Measurements from ENCODE around the gene LYSMD4.
"Not testable (repeated sequence)": the region's sequence is repeated elsewhere in the genome, so short reads cannot be mapped to it uniquely, and the experiment has no call there.

Gene LYSMD4

DNA sequence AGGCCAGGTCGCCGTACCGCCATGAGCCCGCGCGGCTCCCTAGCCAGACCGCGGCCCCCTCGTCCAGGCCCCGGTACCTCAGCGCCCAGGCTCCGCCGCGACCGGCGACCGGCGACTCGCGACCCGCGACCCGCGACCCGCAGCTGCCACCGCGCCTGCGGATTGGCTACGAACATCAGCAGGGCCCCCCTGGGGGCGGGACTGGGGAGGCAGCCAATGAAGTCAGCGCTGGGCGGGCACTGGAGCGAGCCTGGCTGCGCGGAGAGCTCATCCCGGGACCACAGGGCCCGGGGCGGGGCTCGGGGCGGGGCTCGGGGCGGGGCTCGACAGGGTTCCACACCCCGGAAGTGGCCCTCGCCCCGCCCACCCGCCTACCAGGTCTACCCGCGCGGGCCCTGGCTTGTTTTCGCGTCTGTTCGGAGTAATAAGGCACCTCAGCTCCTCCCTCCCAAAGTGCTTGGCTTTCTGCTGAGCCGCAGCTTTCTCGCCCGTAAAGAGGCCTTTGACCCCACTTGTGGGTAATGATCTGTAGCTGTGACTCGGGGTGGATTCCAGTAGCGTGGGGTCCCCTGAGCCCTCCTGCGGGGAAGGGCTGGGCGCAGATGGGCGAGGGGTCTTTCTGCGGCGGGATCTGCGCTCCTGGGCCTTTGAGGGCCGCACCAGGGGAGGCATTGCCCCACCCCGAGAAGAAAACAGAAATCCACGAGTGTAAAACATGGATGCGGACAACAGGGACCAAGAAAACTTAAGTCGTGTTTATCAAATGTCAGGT lies at the start of gene LYSMD4:
Gene LYSMD4, minus strand, starts transcription at position 170 of the 772 bp plus-strand sequence. CDS start 1,438 bp downstream, outside the sequence.
- DNase-seq, result peak; percentile 99

DNA sequence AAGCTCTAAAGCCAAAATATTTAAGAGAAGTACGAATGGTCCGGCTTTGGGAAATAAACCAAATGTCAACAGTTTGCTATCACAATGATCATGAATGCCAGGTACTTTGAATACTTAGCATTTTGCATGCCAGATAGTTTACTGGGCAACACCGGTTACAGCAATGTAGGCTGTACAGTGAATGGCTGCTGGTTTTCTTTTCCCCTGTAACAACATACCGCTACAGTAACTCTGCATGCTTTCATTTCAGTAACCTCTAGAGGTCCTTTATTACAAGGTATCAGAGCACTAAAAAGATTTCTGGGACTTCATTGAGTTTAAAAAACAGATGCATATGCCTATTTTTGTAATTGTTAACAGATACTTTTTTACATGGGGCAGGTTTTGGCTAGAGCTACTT lies 48.8 kb upstream of the LYSMD4 start:
- DNase-seq, result not testable (repeated sequence)

- no peak for DNase-seq
Measured at GRCh38 chr15:99777144-99777543, 43.9 kb upstream of the LYSMD4 start.

GRCh38 chr15:99764522-99764921 lies 31.3 kb upstream of the LYSMD4 start:
- no peak for DNase-seq

DNA sequence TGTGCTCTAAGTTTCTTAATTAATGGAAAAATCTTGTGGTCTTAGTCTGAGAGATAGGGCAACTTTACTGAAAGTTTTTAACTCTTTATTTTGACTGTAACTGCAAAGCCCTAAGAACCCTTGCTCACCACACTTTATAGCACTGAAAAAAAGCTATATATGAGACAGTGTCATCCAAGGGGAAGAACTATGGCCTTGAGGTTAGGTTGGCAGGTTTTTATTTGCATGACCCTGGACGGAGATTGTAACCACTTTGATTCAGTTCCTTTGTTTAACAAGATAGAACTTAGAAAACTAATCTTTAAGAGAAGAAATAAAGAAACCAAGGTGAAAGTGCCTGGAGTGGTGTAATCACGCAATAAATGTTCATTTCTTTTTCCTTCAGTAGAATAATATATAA lies 30.6 kb upstream of the LYSMD4 start:
- no peak for DNase-seq

- DNase-seq, result no peak
Measured at GRCh38 chr15:99762288-99762687, 29.1 kb upstream of the LYSMD4 start.

DNA sequence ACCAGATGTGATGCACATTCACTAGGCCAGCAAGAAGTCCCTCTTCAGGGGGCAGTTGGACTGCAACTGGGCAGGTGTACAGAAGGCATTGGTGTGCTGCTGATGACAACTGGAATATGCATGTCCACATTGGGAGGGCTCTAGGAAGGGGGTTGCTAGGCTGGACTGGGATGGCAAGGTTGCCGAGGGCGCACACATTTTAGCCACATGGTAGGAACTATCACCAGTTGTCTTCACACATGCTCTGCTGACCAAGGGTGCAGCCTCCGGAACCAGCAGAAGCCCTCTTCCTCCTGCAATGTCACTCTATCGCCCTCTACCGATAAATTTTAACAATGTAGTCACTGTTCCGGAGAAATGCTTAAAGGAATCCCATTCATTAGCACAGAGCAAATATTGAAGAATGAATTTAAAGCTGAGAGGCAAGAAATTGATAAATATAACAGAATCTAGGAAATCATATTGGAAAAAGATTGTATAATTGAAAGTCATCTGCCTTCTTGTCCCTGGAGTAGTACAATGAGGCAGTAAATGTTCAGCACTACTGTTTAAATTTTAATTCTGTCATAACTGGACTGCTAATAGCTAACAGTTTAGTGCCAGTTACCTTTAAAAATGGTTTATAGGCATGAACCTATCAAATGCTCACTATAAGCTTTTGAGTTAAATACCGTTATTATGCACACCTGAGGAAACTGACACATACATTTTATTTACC lies 22.6 kb upstream of the LYSMD4 start:
- peak; percentile 4 to 17 for DNase-seq

GRCh38 chr15:99753066-99753465 lies 19.8 kb upstream of the LYSMD4 start:
- no peak for DNase-seq

DNA sequence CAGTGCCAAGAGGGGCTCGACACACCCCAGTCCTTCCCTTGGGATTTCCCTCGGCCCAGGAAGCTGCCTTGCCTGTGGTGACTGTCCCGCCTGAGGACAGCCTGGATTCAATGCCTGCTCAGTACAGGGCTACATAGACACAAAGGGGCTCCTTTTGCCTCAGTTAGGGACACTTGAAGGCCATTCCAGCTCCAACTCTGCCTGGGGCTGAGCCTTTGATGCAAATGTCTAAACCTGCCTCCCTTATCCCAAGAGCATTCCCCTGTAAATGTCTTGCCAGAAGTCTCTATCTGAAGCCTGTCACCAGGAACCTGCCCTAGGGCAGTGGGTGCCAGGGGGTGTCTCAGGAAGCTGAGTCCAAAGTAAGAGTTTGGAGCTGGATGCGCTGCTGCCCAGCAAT lies 19.3 kb upstream of the LYSMD4 start:
- DNase-seq, result no peak

GRCh38 chr15:99750326-99750725 lies 17.1 kb upstream of the LYSMD4 start:
- DNase-seq, result not testable (repeated sequence)

DNA sequence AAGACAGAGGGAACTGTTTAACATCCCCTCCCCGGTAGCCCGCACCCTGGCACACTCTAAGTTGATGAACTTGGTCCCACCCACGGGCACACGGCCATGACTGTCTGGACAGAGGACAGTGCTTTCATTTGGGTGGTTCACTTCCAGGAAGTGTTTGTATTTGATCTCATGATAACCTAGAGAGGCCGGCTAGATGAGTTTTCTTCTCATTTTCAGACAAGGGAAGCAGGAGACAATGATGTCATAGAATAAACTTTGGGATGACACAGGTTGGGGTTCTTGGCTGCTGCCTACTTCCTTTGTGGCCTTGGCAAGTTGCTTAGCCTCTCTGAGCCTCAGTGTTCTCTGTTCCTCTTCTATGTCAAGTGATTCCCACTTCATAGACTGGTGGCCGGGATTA lies 16.1 kb upstream of the LYSMD4 start:
- DNase-seq, result no peak

DNA sequence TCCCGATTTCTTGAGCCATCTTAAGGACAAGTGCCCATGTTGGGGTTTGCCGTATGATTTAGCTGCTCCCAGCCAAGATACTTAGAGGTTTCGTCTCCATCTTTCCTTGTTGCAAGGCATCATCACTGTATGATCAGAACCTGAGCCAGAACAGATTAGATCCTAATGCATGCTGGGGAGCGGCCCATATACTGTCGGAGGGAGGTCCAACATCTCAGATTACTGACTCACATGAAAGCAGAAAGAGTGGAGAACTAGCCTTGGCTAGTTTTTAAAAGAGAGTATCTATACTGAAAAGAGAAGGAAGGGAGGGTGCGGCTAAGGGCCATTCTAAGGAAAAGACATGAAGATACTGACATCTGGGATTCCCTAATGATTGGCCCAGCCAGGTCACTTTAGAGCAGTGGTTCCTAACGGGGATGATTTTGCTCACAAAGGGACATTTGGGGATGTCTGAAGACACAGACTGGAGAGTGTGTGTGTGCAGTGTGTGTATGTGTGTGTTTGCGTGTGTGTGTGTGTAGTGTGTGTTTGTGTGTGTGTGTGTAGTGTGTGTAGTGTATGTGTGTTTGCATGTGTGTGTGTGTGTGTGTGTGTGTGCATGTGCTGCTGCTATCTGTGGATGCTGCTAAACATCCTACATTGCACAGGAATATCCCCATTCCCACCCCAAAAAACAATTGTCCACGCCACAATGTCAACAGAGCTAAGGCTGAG lies 12.3 kb upstream of the LYSMD4 start:
- DNase-seq, result no peak

DNA sequence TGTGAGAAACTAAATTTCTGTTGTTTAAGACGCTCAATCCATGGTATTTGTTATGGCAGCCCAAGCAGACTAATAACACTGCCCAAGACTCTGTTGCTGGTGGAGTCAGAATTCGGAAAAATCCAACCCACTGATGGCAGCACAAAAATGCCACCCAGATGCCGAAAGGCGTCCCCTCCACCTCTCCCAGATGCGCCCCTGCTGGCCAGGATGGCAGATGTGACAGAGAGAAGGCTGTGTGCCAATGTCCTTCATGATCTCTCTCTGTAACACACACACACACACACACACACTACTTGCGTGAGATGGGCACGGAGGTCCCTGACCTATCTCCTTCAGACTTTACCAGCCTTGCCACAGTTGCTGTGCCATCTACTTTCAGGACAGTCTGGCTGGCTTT lies 10.9 kb upstream of the LYSMD4 start:
- no peak for DNase-seq

DNA sequence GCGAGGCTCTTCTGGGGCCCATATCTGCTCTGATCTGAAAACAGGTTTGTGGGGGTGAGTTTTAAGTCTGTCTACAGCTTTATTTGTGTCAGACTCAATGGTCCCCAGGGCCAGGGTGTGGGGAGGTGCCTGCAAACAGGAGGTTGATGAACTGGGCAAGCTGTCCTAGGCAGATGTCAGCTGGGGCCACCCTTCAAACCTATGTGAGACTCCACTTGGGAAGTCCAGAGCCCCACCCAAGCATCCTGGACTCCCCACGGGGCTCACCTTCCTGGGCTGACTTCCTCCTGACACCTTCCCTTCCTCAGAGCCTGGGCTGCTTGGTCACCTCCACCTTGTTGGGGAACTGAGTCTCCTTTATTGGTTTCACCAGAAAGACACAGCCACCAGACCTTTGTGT lies 8.6 kb upstream of the LYSMD4 start:
- no peak for DNase-seq

DNA sequence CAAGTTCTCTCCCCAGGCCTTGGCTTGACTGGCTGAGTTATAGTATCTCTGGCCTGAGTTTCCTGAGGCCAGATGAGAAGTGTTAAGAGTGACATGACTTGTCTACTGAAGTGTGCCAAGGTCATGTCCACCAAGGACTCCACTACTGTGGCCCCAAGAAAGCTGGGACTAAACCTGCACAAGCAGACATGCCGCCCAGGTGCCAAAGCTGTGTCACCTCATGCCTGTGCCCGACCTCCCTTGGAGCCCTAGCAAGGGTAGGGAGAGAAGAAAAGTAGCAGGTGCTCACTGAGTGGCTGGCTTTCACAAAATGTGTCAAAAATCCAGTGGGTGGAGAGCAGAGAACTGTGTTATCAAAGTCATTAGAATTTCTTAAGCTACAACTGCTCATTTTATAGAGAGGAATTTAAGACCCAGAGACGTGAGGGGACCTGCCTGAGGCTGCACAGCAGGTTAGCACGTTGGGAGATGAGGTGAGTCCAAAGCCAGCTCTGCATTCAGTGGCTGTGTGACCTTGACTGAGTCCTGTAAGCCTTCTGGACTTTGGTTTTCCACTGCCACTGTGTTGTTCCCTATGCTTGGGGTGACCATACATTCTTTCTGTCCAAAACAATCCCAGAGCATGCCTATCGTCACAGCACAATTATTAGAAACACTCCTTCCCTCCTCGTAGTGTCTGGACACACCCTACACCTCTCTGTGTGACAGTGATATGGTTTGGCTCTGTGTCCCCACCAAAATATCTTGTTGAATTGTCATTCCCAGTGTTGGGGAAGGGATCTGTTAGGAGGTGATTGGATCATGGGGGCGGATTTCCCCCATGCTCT lies 5.0 kb upstream of the LYSMD4 start:
- DNase-seq, result no peak

GRCh38 chr15:99736702-99737101 lies 3.5 kb upstream of the LYSMD4 start:
- no peak for DNase-seq

DNA sequence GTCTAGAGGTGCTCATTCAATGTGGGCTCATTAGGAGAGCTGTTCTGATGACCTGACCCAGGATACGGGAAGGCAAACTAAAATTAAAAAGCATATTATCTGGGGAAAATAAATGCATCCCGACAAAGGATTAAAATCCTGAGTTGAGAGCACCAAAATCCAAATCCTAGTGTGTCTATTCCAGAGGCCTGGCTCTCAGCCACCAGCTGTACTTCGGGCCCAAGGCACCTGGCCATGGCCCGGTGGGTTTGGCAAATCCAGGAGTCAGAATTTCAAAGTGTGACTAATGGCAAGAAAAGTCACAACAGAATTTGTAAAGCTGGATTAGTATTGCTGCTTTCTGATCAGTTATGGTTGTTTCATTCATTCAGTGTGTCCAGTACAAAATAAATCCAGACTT lies 2.6 kb upstream of the LYSMD4 start:
- no peak for DNase-seq

DNA sequence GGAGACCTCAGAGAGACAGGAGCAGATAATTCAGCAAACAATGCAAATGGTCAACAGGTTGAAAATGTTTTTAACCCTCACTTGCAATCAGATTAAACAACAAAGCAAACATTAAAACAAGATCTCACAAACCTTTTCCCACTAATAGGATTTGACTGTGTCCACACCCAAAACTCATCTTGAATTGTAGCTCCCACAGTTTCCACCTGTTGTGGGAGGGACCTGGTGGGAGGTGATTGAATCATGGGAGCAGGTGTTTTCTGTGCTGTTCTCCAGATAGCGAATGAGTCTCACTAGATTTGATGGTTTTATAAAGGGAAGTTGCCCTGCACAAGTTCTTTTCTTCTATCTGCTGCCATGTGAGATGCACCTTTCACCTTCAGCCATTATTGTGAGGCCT lies 1.3 kb upstream of the LYSMD4 start:
- no peak for DNase-seq

DNA sequence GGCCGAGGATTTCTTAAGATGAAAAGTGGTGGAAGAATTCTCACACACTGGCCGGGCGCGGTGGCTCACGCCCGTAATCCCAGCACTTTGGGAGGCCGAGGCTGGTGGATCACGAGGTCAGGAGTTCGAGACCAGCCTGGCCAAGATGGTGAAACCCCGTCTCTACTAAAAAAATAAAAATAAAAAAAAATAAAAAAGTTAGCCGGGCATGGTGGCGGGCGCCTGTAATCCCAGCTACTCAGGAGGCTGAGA lies 729 bp upstream of the LYSMD4 start:
- not testable (repeated sequence) for DNase-seq

DNA sequence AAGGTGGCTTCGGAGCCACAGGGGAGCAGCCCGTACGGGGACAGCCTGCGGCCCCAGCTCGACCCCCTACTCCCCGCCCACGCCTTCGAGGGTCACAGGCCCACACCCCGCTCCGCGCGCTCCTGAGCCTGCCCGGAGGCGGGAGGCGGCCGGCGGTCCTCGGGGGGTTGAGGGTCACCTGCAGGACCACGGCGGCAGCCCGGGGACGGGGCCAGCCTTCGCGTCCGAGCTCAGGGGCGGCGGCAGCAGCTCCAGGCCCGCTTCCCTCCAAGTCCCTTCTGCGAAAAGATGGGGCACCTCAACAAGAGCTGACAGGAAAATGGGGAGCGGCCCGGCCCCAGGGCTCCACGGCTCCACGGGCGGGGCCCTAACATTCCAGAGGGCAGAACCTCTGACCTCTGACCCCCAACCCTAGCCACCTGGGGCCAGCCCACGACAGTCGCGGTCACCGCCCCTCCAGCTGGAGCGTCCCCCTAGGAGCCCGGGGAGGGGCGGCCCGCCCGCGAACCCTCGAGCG lies 428 bp downstream of the LYSMD4 start:
- DNase-seq, result no peak

- no peak for DNase-seq
Measured at GRCh38 chr15:99732124-99732750, 1.0 kb downstream of the LYSMD4 start.

GRCh38 chr15:99731336-99732123 lies 1.7 kb downstream of the LYSMD4 start:
- no peak for DNase-seq
